HepG2 (cell line): ENCODE results near the gene CCDC192. TPM values are rescaled to one million over a fixed set of nuclear protein-coding genes. Genes with fewer than 3 reads are reported as not detected.

Experiments used
- CCAR2 ChIP-seq: fragments of 200-400 bp; formaldehyde crosslinking; optimal IDR thresholded peaks from 2 replicates; pipeline ENCODE3; 2018; ENCODE audit warnings: low read depth, mild to moderate bottlenecking, low read length, moderate library complexity
- CREM ChIP-seq, 2 experiments: sonication (generic) in 1 of 2; formaldehyde crosslinking in 1 of 2; IDR thresholded peaks; 2 replicates each; pipeline versions ENCODE4 v1.4.0 to v1.6.1; 2016 to 2020; ENCODE audit warnings: antibody characterized with exemption in 1 of 2, mild to moderate bottlenecking in 1 of 2, missing genetic modification reagents in 1 of 2
- HOXA3 ChIP-seq: sonication (generic); formaldehyde crosslinking; IDR thresholded peaks from 2 replicates; pipeline ENCODE4 v1.5.0; 2020; ENCODE audit warnings: missing genetic modification reagents
- IKZF4 ChIP-seq: sonication (generic); formaldehyde crosslinking; IDR thresholded peaks from 2 replicates; pipeline ENCODE4 v1.5.1; 2020; ENCODE audit warnings: borderline replicate concordance, mild to moderate bottlenecking, low read depth, missing genetic modification reagents; ENCODE audit errors: not compliant biosample characterization
- NKX3-1 ChIP-seq: sonication (generic); formaldehyde crosslinking; IDR thresholded peaks from 2 replicates; pipeline ENCODE4 v1.5.0; 2020; ENCODE audit warnings: missing genetic modification reagents
- PAF1 ChIP-seq: IDR thresholded peaks from 2 replicates; pipeline ENCODE4 v1.6.1; 2016; ENCODE audit warnings: missing genetic modification reagents, missing compliant biosample characterization
- SUZ12 ChIP-seq: fragments of 150-350 bp; IDR thresholded peaks from 2 replicates; pipeline ENCODE4 v1.6.1; 2014; ENCODE audit warnings: low read depth, low read length
- TSC22D2 ChIP-seq: sonication (generic); formaldehyde crosslinking; IDR thresholded peaks from 2 replicates; pipeline ENCODE4 v1.5.1; 2020; ENCODE audit warnings: missing genetic modification reagents, mild to moderate bottlenecking, borderline replicate concordance
- XBP1 ChIP-seq: sonication (generic); formaldehyde crosslinking; IDR thresholded peaks from 2 replicates; pipeline ENCODE4 v1.5.0; 2020; ENCODE audit warnings: missing genetic modification reagents
- ZMAT3 ChIP-seq: sonication (generic); formaldehyde crosslinking; conservative IDR thresholded peaks from 2 replicates; pipeline ENCODE4 v1.7.0; 2021; ENCODE audit warnings: missing genetic modification reagents
- ZNF33A ChIP-seq: sonication (generic); formaldehyde crosslinking; IDR thresholded peaks from 2 replicates; pipeline ENCODE4 v1.5.1; 2020; ENCODE audit warnings: missing genetic modification reagents, mild to moderate bottlenecking, moderate library complexity, borderline replicate concordance
- ZNF547 ChIP-seq: sonication (generic); formaldehyde crosslinking; IDR thresholded peaks from 2 replicates; pipeline ENCODE4 v1.5.1; 2020; ENCODE audit warnings: mild to moderate bottlenecking, missing genetic modification reagents
- ZNF563 ChIP-seq: sonication (generic); formaldehyde crosslinking; IDR thresholded peaks from 2 replicates; pipeline ENCODE4 v1.8.0; 2022; ENCODE audit warnings: mild to moderate bottlenecking, moderate library complexity, missing genetic modification reagents
- ZNF879 ChIP-seq: sonication (generic); formaldehyde crosslinking; IDR thresholded peaks from 2 replicates; pipeline ENCODE4 v1.8.1; 2023; ENCODE audit warnings: missing genetic modification reagents
- polyA plus RNA-seq, 8 experiments: library from polyadenylated mRNA; depleted of rRNA in 3 of 8; stranded (reverse) in 7 of 8; unstranded in 1 of 8; fragments of >200 nt; fragmentation: Illumina TruSeq in 4 of 8; extraction: Trizol in 4 of 8; gene quantifications; 2 replicates each; pipeline versions ENCODE4 v1.2.1 to v1.2.3, GENCODE V29; 2011 to 2016; ENCODE audit warnings: low read depth in 4 of 8, missing spikeins in 1 of 8, mixed read lengths in 1 of 8; ENCODE audit not compliant: insufficient read depth in 1 of 8
- total RNA-seq, 5 experiments: library from RNA; depleted of rRNA; stranded (reverse); fragments of >200 nt; fragmentation: Illumina TruSeq; extraction: Trizol; gene quantifications; 2 replicates each; pipeline ENCODE4 v1.2.3, GENCODE V29; 2016; ENCODE audit warnings: low read depth in 1 of 5
- TF ChIP-seq, protein P1 (sequence below): IDR thresholded peaks from 2 replicates; pipeline ENCODE4 v1.6.1; 2016; ENCODE audit warnings: mild to moderate bottlenecking, missing biosample characterization, missing genetic modification reagents
- TF ChIP-seq, protein P2 (sequence below): sonication (generic); formaldehyde crosslinking; IDR thresholded peaks from 2 replicates; pipeline ENCODE4 v1.4.0; 2020; ENCODE audit warnings: missing genetic modification reagents, mild to moderate bottlenecking, borderline replicate concordance
- TF ChIP-seq, protein P3 (sequence below): sonication (generic); formaldehyde crosslinking; IDR thresholded peaks from 2 replicates; pipeline ENCODE4 v1.4.0; 2020; ENCODE audit warnings: missing genetic modification reagents
- TF ChIP-seq, protein P4 (sequence below): sonication (generic); formaldehyde crosslinking; IDR thresholded peaks from 2 replicates; pipeline ENCODE4 v1.5.1; 2020; ENCODE audit warnings: mild to moderate bottlenecking, missing genetic modification reagents, moderate library complexity

Gene CCDC192
- total and polyA plus RNA-seq, 2 of the 13 experiments (the other 11 are each of a cell fraction or from before 2014, with no cell fraction given), result not detected

DNA sequence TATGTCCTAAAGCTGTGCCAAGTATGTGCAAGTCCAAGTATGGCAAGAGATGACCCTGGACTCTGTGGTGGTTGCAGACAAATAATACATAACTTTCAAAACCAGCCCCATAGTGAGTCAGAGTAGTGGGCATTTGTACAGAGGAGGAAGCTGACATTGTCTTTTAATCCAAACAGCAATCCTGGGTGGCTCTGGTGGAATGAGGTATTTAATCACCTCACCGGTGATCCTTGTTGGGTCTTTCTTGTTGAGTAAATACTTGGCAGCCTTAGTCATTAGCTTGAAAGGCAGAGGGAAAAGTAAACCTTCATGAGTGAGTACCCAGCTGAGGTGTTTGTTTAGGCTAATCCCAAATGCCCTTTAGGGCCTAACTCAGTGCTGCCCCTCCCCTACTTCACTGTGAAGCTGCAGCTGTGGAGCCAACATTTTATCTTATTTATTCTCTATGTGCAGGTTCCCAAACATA is 231.6 kb downstream of the CCDC192 start (continued):
- TF ChIP-seq, protein P1, sequence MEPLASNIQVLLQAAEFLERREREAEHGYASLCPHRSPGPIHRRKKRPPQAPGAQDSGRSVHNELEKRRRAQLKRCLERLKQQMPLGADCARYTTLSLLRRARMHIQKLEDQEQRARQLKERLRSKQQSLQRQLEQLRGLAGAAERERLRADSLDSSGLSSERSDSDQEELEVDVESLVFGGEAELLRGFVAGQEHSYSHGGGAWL, result no peak
- TF ChIP-seq XBP1 (CRISPR knock-in tag) (no peak), ZMAT3 (no peak), HOXA3 (CRISPR knock-in tag) (peak; percentile 14; the same call in 1 of the 2 replicates), ZNF563 (CRISPR knock-in tag) (no peak), PAF1 (CRISPR knock-in tag) (no peak), IKZF4 (CRISPR knock-in tag) (no peak), CREM (IDR thresholded peaks at IDR 0.05) (peak; percentile 60; the same call in 1 of the 2 replicates), CREM (CRISPR knock-in tag; IDR thresholded peaks at IDR 0.05) (no peak), TSC22D2 (no peak), ZNF33A (no peak), SUZ12 (no peak), NKX3-1 (CRISPR knock-in tag) (no peak), ZNF547 (no peak), CCAR2 (no peak), ZNF879 (CRISPR knock-in tag) (no peak)
- TF ChIP-seq, protein P2, sequence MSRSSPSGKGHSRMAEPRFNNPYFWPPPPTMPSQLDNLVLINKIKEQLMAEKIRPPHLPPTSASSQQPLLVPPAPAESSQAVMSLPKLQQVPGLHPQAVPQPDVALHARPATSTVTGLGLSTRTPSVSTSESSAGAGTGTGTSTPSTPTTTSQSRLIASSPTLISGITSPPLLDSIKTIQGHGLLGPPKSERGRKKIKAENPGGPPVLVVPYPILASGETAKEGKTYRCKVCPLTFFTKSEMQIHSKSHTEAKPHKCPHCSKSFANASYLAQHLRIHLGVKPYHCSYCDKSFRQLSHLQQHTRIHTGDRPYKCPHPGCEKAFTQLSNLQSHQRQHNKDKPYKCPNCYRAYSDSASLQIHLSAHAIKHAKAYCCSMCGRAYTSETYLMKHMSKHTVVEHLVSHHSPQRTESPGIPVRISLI (CRISPR knock-in tag), result no peak
- TF ChIP-seq, protein P3, sequence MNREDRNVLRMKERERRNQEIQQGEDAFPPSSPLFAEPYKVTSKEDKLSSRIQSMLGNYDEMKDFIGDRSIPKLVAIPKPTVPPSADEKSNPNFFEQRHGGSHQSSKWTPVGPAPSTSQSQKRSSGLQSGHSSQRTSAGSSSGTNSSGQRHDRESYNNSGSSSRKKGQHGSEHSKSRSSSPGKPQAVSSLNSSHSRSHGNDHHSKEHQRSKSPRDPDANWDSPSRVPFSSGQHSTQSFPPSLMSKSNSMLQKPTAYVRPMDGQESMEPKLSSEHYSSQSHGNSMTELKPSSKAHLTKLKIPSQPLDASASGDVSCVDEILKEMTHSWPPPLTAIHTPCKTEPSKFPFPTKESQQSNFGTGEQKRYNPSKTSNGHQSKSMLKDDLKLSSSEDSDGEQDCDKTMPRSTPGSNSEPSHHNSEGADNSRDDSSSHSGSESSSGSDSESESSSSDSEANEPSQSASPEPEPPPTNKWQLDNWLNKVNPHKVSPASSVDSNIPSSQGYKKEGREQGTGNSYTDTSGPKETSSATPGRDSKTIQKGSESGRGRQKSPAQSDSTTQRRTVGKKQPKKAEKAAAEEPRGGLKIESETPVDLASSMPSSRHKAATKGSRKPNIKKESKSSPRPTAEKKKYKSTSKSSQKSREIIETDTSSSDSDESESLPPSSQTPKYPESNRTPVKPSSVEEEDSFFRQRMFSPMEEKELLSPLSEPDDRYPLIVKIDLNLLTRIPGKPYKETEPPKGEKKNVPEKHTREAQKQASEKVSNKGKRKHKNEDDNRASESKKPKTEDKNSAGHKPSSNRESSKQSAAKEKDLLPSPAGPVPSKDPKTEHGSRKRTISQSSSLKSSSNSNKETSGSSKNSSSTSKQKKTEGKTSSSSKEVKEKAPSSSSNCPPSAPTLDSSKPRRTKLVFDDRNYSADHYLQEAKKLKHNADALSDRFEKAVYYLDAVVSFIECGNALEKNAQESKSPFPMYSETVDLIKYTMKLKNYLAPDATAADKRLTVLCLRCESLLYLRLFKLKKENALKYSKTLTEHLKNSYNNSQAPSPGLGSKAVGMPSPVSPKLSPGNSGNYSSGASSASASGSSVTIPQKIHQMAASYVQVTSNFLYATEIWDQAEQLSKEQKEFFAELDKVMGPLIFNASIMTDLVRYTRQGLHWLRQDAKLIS (CRISPR knock-in tag), result no peak
- TF ChIP-seq, protein P4, sequence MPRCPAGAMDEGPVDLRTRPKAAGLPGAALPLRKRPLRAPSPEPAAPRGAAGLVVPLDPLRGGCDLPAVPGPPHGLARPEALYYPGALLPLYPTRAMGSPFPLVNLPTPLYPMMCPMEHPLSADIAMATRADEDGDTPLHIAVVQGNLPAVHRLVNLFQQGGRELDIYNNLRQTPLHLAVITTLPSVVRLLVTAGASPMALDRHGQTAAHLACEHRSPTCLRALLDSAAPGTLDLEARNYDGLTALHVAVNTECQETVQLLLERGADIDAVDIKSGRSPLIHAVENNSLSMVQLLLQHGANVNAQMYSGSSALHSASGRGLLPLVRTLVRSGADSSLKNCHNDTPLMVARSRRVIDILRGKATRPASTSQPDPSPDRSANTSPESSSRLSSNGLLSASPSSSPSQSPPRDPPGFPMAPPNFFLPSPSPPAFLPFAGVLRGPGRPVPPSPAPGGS (CRISPR knock-in tag), result no peak
